H54 (cell line): ENCODE data around the gene EEF1AKMT1.
"Not testable (repeated sequence)": the region's sequence is repeated elsewhere in the genome, so short reads cannot be mapped to it uniquely, and the experiment has no call there.

Experiments used
- DNase-seq: peaks from one replicate; pipeline ENCODE4 v3.0.0; 2011; ENCODE audit warnings: low spot score, mixed read lengths; ENCODE audit not compliant: insufficient read length
- FAIRE-seq: peaks from 3 replicates; lab custom pipeline; 2011; peaks lifted over from hg19 to GRCh38; lab: Jason Lieb, UNC
- POLR2A ChIP-seq: IDR thresholded peaks from 2 replicates; pipeline ENCODE4 v1.6.1; 2011; ENCODE audit warnings: low read depth, mild to moderate bottlenecking, low read length

The EEF1AKMT1 gene

DNA sequence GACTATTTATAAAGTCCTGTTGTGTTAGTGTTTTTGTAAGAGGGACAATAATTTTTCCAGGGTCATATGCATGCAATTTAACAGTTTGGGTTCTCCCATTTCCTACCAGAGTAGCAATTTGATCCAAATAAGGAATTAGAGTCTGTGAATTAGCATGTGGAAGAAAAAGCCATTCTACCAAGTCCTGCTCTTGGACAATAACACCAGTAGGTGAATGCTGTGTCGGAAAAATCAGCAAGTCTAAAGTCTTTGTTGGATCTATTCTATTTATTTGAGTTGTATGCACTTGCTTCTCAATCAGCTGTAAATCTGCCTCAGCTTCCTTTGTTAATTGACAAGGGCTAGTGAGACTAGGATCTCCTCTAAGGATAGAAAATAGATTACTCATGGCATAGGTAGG is 91.7 kb downstream of the EEF1AKMT1 start:
- FAIRE-seq (no peak), DNase-seq (no peak)
- no peak for TF ChIP-seq POLR2A

DNA sequence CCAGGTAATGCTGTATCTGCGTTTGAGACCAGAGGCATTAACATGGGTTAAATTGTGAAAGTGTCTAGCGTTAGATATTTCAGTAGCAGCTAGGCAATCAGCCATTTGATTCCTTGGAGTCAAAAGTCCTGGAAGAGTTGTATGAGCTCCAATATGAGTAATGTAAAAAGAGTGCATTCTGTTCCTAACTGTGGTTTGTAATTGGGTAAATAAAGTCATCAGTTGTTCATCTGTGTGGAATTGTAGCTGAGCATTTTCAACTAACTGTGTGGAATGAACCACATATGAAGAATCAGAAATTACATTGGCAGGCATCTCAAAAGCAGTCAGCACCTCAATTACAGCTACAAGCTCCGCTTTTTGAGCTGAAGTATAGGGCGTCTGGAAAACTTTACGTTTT is 92.3 kb downstream of the EEF1AKMT1 start:
- not testable (repeated sequence) for DNase-seq

DNA sequence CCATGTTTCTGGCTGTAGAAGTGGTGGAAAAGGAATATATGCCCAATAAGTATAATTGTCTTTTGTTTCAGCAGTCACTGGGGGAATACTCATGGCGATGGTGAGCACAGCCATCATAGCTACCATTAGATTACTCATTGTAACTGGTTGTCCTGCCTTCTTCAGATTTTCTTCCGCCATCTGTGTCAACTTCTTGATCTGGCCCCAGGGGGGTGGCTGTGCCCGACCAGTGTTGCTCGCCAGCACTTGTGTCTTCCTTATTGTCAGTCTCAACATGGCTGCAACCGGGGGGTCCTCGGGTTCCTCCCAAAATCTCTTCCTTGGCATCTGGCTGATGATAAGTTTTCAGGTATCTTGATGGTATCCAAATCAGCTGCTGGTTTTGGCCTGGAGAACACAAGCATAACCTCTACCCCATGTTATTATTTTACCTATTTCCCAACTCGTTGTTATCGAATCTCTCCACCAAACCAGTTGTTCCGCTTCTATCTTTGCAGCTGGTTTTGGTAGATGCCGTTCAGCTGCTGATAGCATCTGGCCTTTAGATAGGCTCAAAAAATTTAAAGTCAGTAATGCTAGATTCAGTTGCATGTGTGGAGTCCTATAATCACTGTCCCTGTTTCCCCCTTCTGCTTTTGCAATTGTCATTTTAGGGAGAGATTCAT is 93.2 kb downstream of the EEF1AKMT1 start:
- DNase-seq (no peak), FAIRE-seq (no peak)
- TF ChIP-seq POLR2A, result no peak

More for the DNA sequence above, 92.3 kb downstream of the EEF1AKMT1 start:
- FAIRE-seq, result not testable (repeated sequence)

DNA sequence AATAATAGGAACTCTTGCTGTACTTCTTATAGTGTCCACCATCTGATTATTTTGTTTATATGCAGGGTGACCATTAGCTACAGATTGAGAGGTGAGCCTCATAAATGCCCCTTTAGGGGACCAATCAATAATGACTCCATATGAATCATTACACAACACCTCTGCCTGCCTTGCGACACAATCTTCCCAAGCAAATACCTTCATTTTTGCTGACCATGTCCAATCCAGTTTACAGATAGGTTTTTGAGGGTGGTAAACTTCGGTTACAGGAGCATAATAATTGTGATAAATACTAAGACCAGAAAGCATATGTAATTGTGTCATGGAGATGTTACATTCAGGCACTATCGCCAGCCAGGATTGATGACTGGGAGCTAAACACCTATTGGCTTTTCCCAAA is 93.9 kb downstream of the EEF1AKMT1 start:
- DNase-seq, result no peak
- no peak for FAIRE-seq
- no peak for TF ChIP-seq POLR2A
